Psoas muscle (tissue), 8 donors: ENCODE measurements around the gene GCLM. TPM values are rescaled to one million over a fixed set of nuclear protein-coding genes. Genes with fewer than 3 reads are reported as not detected.
"Not testable (repeated sequence)": the region's sequence is repeated elsewhere in the genome, so short reads cannot be mapped to it uniquely, and the experiment has no call there.

ENCODE experiments used
- ATAC-seq, 4 donors: fragments of 200-7000 bp; cut with Tn5 transposase; one replicate each; pipeline ENCODE4 v1.9.1; 2020; ENCODE audit warnings: moderate library complexity in 3 of 4, mild to moderate bottlenecking in 2 of 4
- DNase-seq, 2 donors: peaks; one replicate each; pipeline ENCODE4 v3.0.0-alpha.2; 2020
- H3K27ac ChIP-seq: fragments of 200-600 bp; one replicate; pipeline ENCODE4 v1.8.0; 2022
- H3K27me3 ChIP-seq, 3 donors: fragments of 200-600 bp in 1 of 3; one replicate each; pipeline versions ENCODE4 v1.6.1 to v1.8.0; 2013 to 2022; ENCODE audit warnings: low read length in 2 of 3, mild to moderate bottlenecking in 2 of 3, moderate library complexity in 1 of 3; ENCODE audit not compliant: insufficient read depth in 3 of 3
- H3K36me3 ChIP-seq, 2 donors: fragments of 200-600 bp in 1 of 2; one replicate each; pipeline versions ENCODE4 v1.6.1 to v1.8.0; 2013 to 2022; ENCODE audit warnings: low read depth in 1 of 2, mild to moderate bottlenecking in 1 of 2, moderate library complexity in 1 of 2; ENCODE audit not compliant: insufficient read depth in 1 of 2
- H3K4me1 ChIP-seq: fragments of 200-600 bp; one replicate; pipeline ENCODE4 v1.8.0; 2022
- H3K4me3 ChIP-seq: fragments of 200-600 bp; one replicate; pipeline ENCODE4 v1.8.0; 2022; ENCODE audit warnings: mild to moderate bottlenecking
- H3K9me3 ChIP-seq: fragments of 200-600 bp; one replicate; pipeline ENCODE4 v1.8.0; 2022
- WGBS, 3 donors: extraction: QIAGEN DNeasy Blood & Tissue Kit; methylation state at CpG; one replicate each; pipeline versions ENCODE4 v1.1.6 to v1.1.7; 2013; 5-methylcytosine and 5-hydroxymethylcytosine counted together
- intact Hi-C, 2 donors: fragments of 100-400 bp; cut with DNase I; formaldehyde crosslinking; loops; one replicate each; pipeline versions ENCODE4 v1.11.0 to v1.14.2; 2022
- polyA plus RNA-seq, 3 donors: library from polyadenylated mRNA; stranded (reverse); fragments of 200-250 nt; gene quantifications; one replicate each; pipeline ENCODE4 v1.2.3, GENCODE V29; 2013
- total RNA-seq, 4 donors: library from RNA; stranded (reverse); fragmentation: NEBNext Ultra II Directional in 2 of 4; extraction: Animal tissue kit (Norgen Biotek cat#: 25700) in 2 of 4; gene quantifications; one replicate each; pipeline versions ENCODE4 v1.2.1 to v1.2.4, GENCODE V29; 2021 to 2023
- TF ChIP-seq, protein P1 (sequence below): fragments of 200-600 bp; IDR thresholded peaks from one replicate; pipeline ENCODE4 v1.8.0; 2022; ENCODE audit warnings: antibody characterized with exemption
- donor health status: healthy with polysubstance abuse.
- donor health status: DM: no; HTN: no; CAD: no; lungs with moderate emphysema.
- donor health status: Bipolar disorder and iron deficiency.
- donor health status: healthy.
- donor health status: DM: yes; HTN: yes; CAD: no.
- donor health status: DM: no; HTN: no; CAD: no.
- donor health status: DM: no; HTN: no; CAD: no.
- donor health status: DM: yes; HTN: yes; CAD: no.

Gene GCLM
- total and polyA plus RNA-seq, 7 donors = 22.8 to 63.9 (median 40.2) TPM

- intact Hi-C loops, H3K36me3 ChIP-seq, H3K9me3 ChIP-seq, H3K4me1 ChIP-seq, ATAC-seq, H3K27me3 ChIP-seq, H3K4me3 ChIP-seq: not testable (repeated sequence)
- H3K27ac ChIP-seq = peak overlapping the region; percentile 50
- peak; percentile 79 to 87 for DNase-seq
- TF ChIP-seq, protein P1, sequence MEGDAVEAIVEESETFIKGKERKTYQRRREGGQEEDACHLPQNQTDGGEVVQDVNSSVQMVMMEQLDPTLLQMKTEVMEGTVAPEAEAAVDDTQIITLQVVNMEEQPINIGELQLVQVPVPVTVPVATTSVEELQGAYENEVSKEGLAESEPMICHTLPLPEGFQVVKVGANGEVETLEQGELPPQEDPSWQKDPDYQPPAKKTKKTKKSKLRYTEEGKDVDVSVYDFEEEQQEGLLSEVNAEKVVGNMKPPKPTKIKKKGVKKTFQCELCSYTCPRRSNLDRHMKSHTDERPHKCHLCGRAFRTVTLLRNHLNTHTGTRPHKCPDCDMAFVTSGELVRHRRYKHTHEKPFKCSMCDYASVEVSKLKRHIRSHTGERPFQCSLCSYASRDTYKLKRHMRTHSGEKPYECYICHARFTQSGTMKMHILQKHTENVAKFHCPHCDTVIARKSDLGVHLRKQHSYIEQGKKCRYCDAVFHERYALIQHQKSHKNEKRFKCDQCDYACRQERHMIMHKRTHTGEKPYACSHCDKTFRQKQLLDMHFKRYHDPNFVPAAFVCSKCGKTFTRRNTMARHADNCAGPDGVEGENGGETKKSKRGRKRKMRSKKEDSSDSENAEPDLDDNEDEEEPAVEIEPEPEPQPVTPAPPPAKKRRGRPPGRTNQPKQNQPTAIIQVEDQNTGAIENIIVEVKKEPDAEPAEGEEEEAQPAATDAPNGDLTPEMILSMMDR = peak; percentile 77
- WGBS, 3 donors = 25 to 32% (median 31%) methylated on average over 10 of the region's 10 CpGs
These were observed 58.4 kb downstream of the GCLM start for GRCh38 chr1:93850687-93851326.

DNA sequence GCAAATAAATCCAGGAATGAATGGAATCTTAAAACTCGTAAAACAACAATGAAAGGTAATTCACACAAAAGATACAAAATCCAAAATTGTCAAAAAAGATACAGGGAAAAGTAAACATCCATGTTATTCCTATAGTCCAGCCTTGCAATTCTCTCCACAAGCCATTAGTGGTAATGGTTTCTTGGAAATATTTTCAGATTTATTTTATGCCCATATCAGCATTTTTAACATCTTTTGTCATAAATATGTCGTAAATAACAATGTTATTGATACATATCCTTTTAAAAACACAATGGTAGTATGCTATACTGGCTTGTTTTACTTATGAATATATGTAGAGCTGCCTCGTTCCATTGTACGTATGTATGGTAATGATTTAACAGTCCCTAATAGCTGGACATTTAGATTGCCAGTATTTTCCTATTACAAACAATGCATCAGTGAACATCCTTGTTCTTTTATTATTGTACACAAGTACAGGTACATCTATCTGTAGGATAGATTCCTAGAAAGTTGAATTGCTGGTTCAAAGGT is 60.8 kb downstream of the GCLM start:
- TF ChIP-seq, protein P1 = no peak
- WGBS, 3 donors = 56 to 70% (median 58%) methylated on average over 4 of the region's 4 CpGs
- no peak for ATAC-seq
- Histone ChIP-seq H3K27me3 (no peaks in the 10 kb centered on the region), H3K4me1 (peaks cover 28% of the 10 kb centered on the region), H3K4me3 (peak overlapping the region; percentile 76), H3K27ac (peak overlapping the region; percentile 92), H3K9me3 (no peaks in the 10 kb centered on the region), H3K36me3 (peaks cover 0 to 4% of the 10 kb centered on the region in 2 donors)
- intact Hi-C loops = loop anchor here (5.0 to 10.0 kb wide), 2 partner anchors 401 to 414 kb away; partner anchors contain the start of gene FNBP1L (in 1 of the 2)
- DNase-seq = no peak

DNA sequence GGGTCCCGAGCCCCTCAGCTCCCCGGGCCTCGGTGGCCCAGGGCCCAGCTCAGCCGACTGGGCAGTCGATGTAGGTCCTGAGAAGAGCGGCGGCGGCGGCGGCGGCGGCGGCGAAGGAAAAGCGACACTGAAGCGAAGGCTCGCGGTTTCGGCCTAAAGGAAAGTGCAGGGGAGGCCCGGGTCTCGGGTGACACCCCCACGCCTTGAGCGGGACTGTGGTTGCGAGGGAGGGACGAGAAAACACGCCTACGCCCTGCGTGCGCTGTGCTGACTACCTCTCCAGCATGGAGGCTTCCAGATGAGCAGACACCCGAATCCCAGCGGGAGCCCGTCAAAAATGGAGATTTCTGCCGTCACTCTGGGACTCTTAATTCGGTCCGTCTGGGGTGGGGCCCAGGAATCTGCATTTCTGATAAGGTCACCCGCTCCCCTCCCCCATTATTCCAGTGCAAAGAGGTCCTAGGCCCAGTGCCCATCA is 61.4 kb downstream of the GCLM start:
- peak; percentile 46 to 68 (median 50) for ATAC-seq
- WGBS, 3 donors = 0 to 1% (median 0%) methylated on average over 34 to 36 of the region's 36 CpGs

GRCh38 chr1:93846992-93847810 is 62.0 kb downstream of the GCLM start:
- Histone ChIP-seq H3K27me3 (no peaks in the 10 kb centered on the region), H3K36me3 (peaks cover 0 to 16% of the 10 kb centered on the region in 2 donors), H3K4me1 (peaks cover 28% of the 10 kb centered on the region), H3K9me3 (no peaks in the 10 kb centered on the region), H3K4me3 (peak overlapping the region; percentile 76), H3K27ac (peak overlapping the region; percentile 92)
- WGBS, 3 donors = 0% methylated on average over 47 to 82 of the region's 86 CpGs
- ATAC-seq (peak; percentile 82 to 85 (median 84)), DNase-seq (peak; percentile 86 to 93)
- intact Hi-C loops = loop anchor here (5.0 to 10.0 kb wide), 2 partner anchors 400 to 412 kb away; partner anchors contain the start of gene FNBP1L (in 1 of the 2)
- TF ChIP-seq, protein P1 = no peak

More for the DNA sequence above, 61.4 kb downstream of the GCLM start:
- Histone ChIP-seq H3K9me3 (no peaks in the 10 kb centered on the region), H3K4me3 (peak overlapping the region; percentile 76), H3K4me1 (peaks cover 28% of the 10 kb centered on the region), H3K36me3 (peaks cover 0 to 10% of the 10 kb centered on the region in 2 donors), H3K27me3 (no peaks in the 10 kb centered on the region), H3K27ac (peak overlapping the region; percentile 92)
- TF ChIP-seq, protein P1 = no peak
- intact Hi-C loops = loop anchor here (5.0 to 10.0 kb wide), 2 partner anchors 401 to 413 kb away; partner anchors contain the start of gene FNBP1L (in 1 of the 2)
- DNase-seq = peak; percentile 72 to 83
